ENCODE measurements around the gene ABITRAM.

The ABITRAM gene

DNA sequence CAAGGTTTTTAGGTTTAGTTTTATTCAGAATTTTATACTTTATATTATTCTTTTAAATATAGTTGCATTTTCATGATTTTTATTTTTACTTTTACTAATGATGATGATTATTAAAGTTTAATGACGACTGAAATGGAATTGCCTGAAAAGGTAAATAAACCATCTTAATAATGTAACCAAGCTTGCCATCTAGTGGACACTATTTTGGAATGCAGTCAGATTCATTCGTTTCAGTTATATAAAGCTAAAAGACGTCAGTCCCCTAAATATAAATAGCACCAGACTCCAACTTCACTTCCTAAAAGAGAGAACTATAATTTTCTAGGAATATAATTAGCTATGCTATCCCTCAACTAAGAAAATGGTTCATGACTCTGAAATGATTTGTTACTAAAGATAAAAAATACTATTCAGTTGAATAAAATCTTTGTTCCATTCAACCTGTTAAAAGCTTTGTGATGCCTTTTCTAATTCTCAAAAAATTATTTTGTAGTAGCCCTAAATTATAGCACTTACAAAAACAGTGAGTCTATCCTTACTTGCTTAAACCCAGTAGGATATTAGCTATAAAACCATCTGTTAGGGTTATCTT, 19.9 kb downstream of the ABITRAM start:
- no peaks in the 10 kb centered on the region for H3K9me2 ChIP-seq (replicated peaks; ENCODE audit: low read depth, low read length)
- H3K36me3 ChIP-seq (ENCODE audit: insufficient read depth, low read length): no peaks in the 10 kb centered on the region
- H3K9me3 ChIP-seq (ENCODE audit: insufficient read depth, low read depth, low read length): no peaks in the 10 kb centered on the region
- H3F3A ChIP-seq (ENCODE audit: low read depth): no peaks in the 10 kb centered on the region
- H3K9ac ChIP-seq (ENCODE audit: low read depth, low read length, poor library complexity, severe bottlenecking): no peak overlapping the region
- H3K27me3 ChIP-seq (ENCODE audit: insufficient read depth, low read length, poor library complexity, severe bottlenecking): no peaks in the 10 kb centered on the region
- H4K20me1 ChIP-seq (ENCODE audit: insufficient read depth, low read length, poor library complexity, severe bottlenecking): no peaks in the 10 kb centered on the region
- TF ChIP-seq, protein P1, sequence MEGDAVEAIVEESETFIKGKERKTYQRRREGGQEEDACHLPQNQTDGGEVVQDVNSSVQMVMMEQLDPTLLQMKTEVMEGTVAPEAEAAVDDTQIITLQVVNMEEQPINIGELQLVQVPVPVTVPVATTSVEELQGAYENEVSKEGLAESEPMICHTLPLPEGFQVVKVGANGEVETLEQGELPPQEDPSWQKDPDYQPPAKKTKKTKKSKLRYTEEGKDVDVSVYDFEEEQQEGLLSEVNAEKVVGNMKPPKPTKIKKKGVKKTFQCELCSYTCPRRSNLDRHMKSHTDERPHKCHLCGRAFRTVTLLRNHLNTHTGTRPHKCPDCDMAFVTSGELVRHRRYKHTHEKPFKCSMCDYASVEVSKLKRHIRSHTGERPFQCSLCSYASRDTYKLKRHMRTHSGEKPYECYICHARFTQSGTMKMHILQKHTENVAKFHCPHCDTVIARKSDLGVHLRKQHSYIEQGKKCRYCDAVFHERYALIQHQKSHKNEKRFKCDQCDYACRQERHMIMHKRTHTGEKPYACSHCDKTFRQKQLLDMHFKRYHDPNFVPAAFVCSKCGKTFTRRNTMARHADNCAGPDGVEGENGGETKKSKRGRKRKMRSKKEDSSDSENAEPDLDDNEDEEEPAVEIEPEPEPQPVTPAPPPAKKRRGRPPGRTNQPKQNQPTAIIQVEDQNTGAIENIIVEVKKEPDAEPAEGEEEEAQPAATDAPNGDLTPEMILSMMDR (conservative IDR thresholded peaks at IDR 0.05; ENCODE audit: low read length): peak; percentile 63
- TF ChIP-seq EZH2phosphoT487 (IDR thresholded peaks at IDR 0.05; ENCODE audit: borderline replicate concordance): no peak
- H3K4me2 ChIP-seq (ENCODE audit: low read depth, low read length, poor library complexity, severe bottlenecking): no peak overlapping the region
- H2AFZ ChIP-seq (ENCODE audit: low read length): no peak overlapping the region
- H3K79me2 ChIP-seq (ENCODE audit: insufficient read depth, low read length): no peaks in the 10 kb centered on the region
- no peak overlapping the region for H3K4me3 ChIP-seq (ENCODE audit: low read length, poor library complexity, severe bottlenecking)
- no peaks in the 10 kb centered on the region for H3K4me1 ChIP-seq (ENCODE audit: insufficient read depth, low read length, poor library complexity, severe bottlenecking)

DNA sequence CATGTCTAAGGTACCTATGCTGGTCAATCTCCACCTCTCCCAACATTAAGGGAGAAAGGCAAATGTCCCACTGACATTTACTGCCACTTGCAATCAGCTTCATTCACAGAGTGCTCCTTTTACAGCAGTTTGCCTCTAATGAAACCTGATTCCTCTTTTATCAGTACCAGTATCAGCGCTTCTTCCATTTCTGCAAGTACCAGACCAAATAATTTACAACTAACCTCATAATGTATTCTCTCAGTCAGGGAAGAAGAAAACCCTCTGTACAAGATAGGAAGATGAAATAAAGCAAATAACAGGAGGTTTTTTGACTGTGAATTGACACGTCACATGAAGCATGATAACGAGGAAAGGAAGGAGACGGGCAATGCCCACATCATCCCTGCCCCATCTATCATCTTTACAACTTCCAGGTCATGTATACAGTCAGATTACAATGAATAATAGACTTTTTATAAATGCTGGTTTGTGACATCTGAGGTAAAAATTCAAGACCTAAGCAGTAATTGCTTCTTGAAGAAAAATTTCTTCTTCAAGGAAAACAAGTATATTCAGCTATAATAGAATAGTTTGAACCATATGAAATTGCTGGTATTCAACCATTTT, 21.9 kb downstream of the ABITRAM start:
- Histone ChIP-seq H2AFZ (ENCODE audit: low read length) (no peak overlapping the region), H3K9me3 (ENCODE audit: insufficient read depth, low read depth, low read length) (no peaks in the 10 kb centered on the region), H3K4me3 (ENCODE audit: low read length, poor library complexity, severe bottlenecking) (no peak overlapping the region), H3K79me2 (ENCODE audit: insufficient read depth, low read length) (no peaks in the 10 kb centered on the region), H3K4me1 (ENCODE audit: insufficient read depth, low read length, poor library complexity, severe bottlenecking) (no peaks in the 10 kb centered on the region), H3K36me3 (ENCODE audit: insufficient read depth, low read length) (no peaks in the 10 kb centered on the region), H3K4me2 (ENCODE audit: low read depth, low read length, poor library complexity, severe bottlenecking) (no peak overlapping the region), H3K9ac (ENCODE audit: low read depth, low read length, poor library complexity, severe bottlenecking) (no peak overlapping the region), H3K27me3 (ENCODE audit: insufficient read depth, low read length, poor library complexity, severe bottlenecking) (no peaks in the 10 kb centered on the region), H3K9me2 (replicated peaks; ENCODE audit: low read depth, low read length) (no peaks in the 10 kb centered on the region), H3F3A (ENCODE audit: low read depth) (no peaks in the 10 kb centered on the region), H4K20me1 (ENCODE audit: insufficient read depth, low read length, poor library complexity, severe bottlenecking) (no peaks in the 10 kb centered on the region)
- no peak for TF ChIP-seq EZH2phosphoT487 (IDR thresholded peaks at IDR 0.05; ENCODE audit: borderline replicate concordance)
- TF ChIP-seq, protein P1 (conservative IDR thresholded peaks at IDR 0.05; ENCODE audit: low read length): no peak

DNA sequence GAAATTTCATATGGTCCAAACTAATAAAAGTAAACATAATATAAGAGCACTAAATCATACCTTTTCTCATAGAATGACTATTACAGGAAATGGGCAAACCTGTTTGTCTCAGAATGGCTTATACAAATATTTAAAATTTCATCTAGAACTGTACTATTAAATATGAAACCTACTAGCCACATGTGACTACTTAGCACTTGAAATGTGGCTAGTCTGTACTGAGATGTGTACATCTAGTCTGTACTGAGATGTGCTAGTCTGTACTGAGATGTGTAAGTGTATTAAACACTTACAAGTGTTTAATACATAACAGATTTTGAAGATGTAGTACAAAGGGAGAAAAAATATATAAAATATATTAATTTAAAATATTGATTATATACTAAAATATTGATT, 22.4 kb downstream of the ABITRAM start:
- Histone ChIP-seq H3K79me2 (ENCODE audit: insufficient read depth, low read length) (no peaks in the 10 kb centered on the region), H4K20me1 (ENCODE audit: insufficient read depth, low read length, poor library complexity, severe bottlenecking) (no peaks in the 10 kb centered on the region), H2AFZ (ENCODE audit: low read length) (no peak overlapping the region), H3K4me2 (ENCODE audit: low read depth, low read length, poor library complexity, severe bottlenecking) (no peak overlapping the region), H3K9ac (ENCODE audit: low read depth, low read length, poor library complexity, severe bottlenecking) (no peak overlapping the region), H3K4me3 (ENCODE audit: low read length, poor library complexity, severe bottlenecking) (no peak overlapping the region), H3K27me3 (ENCODE audit: insufficient read depth, low read length, poor library complexity, severe bottlenecking) (no peaks in the 10 kb centered on the region), H3K4me1 (ENCODE audit: insufficient read depth, low read length, poor library complexity, severe bottlenecking) (no peaks in the 10 kb centered on the region), H3K9me2 (replicated peaks; ENCODE audit: low read depth, low read length) (no peaks in the 10 kb centered on the region), H3F3A (ENCODE audit: low read depth) (no peaks in the 10 kb centered on the region), H3K36me3 (ENCODE audit: insufficient read depth, low read length) (no peaks in the 10 kb centered on the region), H3K9me3 (ENCODE audit: insufficient read depth, low read depth, low read length) (no peaks in the 10 kb centered on the region)
- TF ChIP-seq, protein P1 (conservative IDR thresholded peaks at IDR 0.05; ENCODE audit: low read length): no peak
- no peak for TF ChIP-seq EZH2phosphoT487 (IDR thresholded peaks at IDR 0.05; ENCODE audit: borderline replicate concordance)

Data from Loucy (cell line).